ENCODE measurements around the gene RBPJL.

DNA sequence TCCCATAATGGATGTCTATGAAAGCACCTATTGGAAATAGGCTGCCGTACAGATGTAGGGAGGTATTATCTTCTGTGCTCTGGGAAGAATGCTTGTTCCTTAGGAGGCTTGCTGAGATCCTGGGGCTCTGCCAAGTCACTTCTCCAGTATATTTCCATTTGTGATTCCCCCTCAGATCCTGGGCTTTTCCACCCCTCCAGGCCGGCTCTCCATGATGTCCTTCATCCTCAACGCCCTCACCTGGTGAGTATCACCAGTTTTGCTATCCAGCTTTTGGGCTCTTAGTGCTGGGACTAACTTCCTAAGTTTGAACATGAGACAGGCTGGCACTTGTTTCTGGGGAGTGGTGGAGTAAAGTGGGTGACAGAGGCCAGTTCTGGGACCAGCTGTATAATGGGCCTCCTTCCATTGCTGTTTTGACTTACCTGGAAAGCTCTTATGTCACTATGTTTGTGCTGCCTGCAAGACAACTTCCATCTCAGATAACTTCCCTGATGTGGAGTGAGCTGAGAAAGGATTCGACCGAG, 58.9 kb downstream of the RBPJL start:
- TF ChIP-seq, protein P1, sequence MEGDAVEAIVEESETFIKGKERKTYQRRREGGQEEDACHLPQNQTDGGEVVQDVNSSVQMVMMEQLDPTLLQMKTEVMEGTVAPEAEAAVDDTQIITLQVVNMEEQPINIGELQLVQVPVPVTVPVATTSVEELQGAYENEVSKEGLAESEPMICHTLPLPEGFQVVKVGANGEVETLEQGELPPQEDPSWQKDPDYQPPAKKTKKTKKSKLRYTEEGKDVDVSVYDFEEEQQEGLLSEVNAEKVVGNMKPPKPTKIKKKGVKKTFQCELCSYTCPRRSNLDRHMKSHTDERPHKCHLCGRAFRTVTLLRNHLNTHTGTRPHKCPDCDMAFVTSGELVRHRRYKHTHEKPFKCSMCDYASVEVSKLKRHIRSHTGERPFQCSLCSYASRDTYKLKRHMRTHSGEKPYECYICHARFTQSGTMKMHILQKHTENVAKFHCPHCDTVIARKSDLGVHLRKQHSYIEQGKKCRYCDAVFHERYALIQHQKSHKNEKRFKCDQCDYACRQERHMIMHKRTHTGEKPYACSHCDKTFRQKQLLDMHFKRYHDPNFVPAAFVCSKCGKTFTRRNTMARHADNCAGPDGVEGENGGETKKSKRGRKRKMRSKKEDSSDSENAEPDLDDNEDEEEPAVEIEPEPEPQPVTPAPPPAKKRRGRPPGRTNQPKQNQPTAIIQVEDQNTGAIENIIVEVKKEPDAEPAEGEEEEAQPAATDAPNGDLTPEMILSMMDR (IDR thresholded peaks at IDR 0.05): no peak
- TF ChIP-seq EP300 (IDR thresholded peaks at IDR 0.05): no peak

Data from stomach (tissue), 4 donors.